H1 (cell line): ENCODE results near the gene SH3PXD2A. TPM values are rescaled to one million over a fixed set of nuclear protein-coding genes. Genes with fewer than 3 reads are reported as not detected.

Source experiments
- CTCF ChIA-PET: fragments of 300-600 bp; sonication (Branson Sonifier 250); formaldehyde crosslinking; loops from one replicate; lab custom pipeline; 2021; ENCODE audit not compliant: partially characterized antibody; lab: Charles Lee
- POLR2A ChIA-PET: fragments of 300-600 bp; sonication (Branson Sonifier 250); formaldehyde crosslinking; loops from one replicate; lab custom pipeline; 2021; ENCODE audit warnings: inconsistent platforms; ENCODE audit not compliant: partially characterized antibody; lab: Charles Lee
- DNase-seq, 2 experiments: peaks; one replicate each; pipeline versions ENCODE4 v3.0.0 to v3.0.0-alpha.2; 2010 to 2022; ENCODE audit warnings: low spot score in 2 of 2, low read depth in 1 of 2, mixed read lengths in 1 of 2
- FAIRE-seq: peaks from 2 replicates; lab custom pipeline; 2011; peaks lifted over from hg19 to GRCh38; lab: Jason Lieb, UNC
- H2AFZ ChIP-seq: 2 replicates; pipeline ENCODE4 v1.8.1; 2012; ENCODE audit warnings: low read length, inconsistent platforms
- H2AK5ac ChIP-seq: 2 replicates; pipeline ENCODE4 v1.6.1; 2013; ENCODE audit warnings: low read depth, low read length
- H2BK120ac ChIP-seq: replicated peaks from 2 replicates; pipeline ENCODE3; 2013; ENCODE audit warnings: low read depth, low read length, inconsistent platforms
- H2BK12ac ChIP-seq: 2 replicates; pipeline ENCODE4 v1.6.1; 2013; ENCODE audit warnings: low read depth, low read length
- H2BK15ac ChIP-seq: 2 replicates; pipeline ENCODE4 v1.6.1; 2013; ENCODE audit warnings: low read length
- H2BK20ac ChIP-seq: 2 replicates; pipeline ENCODE4 v1.6.1; 2013; ENCODE audit warnings: low read length
- H2BK5ac ChIP-seq: 2 replicates; pipeline ENCODE4 v1.6.1; 2013; ENCODE audit warnings: low read depth, low read length
- H3K14ac ChIP-seq: 2 replicates; pipeline ENCODE4 v1.6.1; 2013; ENCODE audit warnings: inconsistent platforms; ENCODE audit not compliant: insufficient read length
- H3K18ac ChIP-seq: 2 replicates; pipeline ENCODE4 v1.6.1; 2013; ENCODE audit warnings: low read length; ENCODE audit errors: extremely low read depth
- H3K23ac ChIP-seq: 2 replicates; pipeline ENCODE4 v1.6.1; 2013; ENCODE audit warnings: inconsistent platforms; ENCODE audit not compliant: insufficient read length
- H3K23me2 ChIP-seq: 2 replicates; pipeline ENCODE4 v1.6.1; 2013; ENCODE audit warnings: low read depth, low read length
- H3K27ac ChIP-seq: 2 replicates; pipeline ENCODE4 v1.6.1; 2011; ENCODE audit warnings: low read depth, low read length, inconsistent platforms
- H3K27me3 ChIP-seq, 4 experiments: replicated peaks in 1 of 4; 1 replicate in 1 of 4; 2 replicates in 3 of 4; pipeline versions ENCODE4 v1.6.1 to v1.8.1; 2011 to 2013; ENCODE audit warnings: low read length in 3 of 4, mild to moderate bottlenecking in 3 of 4, inconsistent platforms in 2 of 4, mixed read lengths in 2 of 4, moderate library complexity in 1 of 4; ENCODE audit not compliant: control insufficient read depth in 3 of 4, insufficient read depth in 3 of 4; ENCODE audit errors: extremely low read depth in 1 of 4
- H3K36me3 ChIP-seq, 4 experiments: 2 replicates each; pipeline versions ENCODE4 v1.6.1 to v1.8.1; 2011 to 2013; ENCODE audit warnings: mild to moderate bottlenecking in 4 of 4, low read length in 3 of 4, moderate library complexity in 2 of 4, control low read depth in 1 of 4, inconsistent platforms in 1 of 4; ENCODE audit not compliant: insufficient read depth in 4 of 4, control insufficient read depth in 2 of 4
- H3K4ac ChIP-seq: replicated peaks from 2 replicates; pipeline ENCODE3; 2013; ENCODE audit warnings: low read length, low read depth, mixed read lengths, inconsistent platforms; ENCODE audit not compliant: insufficient read length
- H3K4me1 ChIP-seq, 4 experiments: replicated peaks in 1 of 4; 1 replicate in 1 of 4; 2 replicates in 3 of 4; pipeline versions ENCODE4 v1.6.1 to v1.8.1; 2011 to 2013; ENCODE audit warnings: low read length in 3 of 4, inconsistent platforms in 2 of 4, mixed read lengths in 1 of 4; ENCODE audit not compliant: insufficient read depth in 4 of 4, control insufficient read depth in 3 of 4
- H3K4me2 ChIP-seq, 2 experiments: 2 replicates each; pipeline versions ENCODE4 v1.6.1 to v1.8.1; 2011 to 2013; ENCODE audit warnings: low read depth in 2 of 2, low read length in 2 of 2, control low read depth in 1 of 2, inconsistent platforms in 1 of 2, mild to moderate bottlenecking in 1 of 2; ENCODE audit not compliant: insufficient read depth in 1 of 2
- H3K4me3 ChIP-seq, 4 experiments: fragments of 200-600, 300-600 bp in 1 of 4; sonication (generic), shearing (Covaris generic), sonication (Bioruptor Twin) in 1 of 4; 2 replicates each; pipeline versions ENCODE4 v1.5.1 to v1.8.1; 2011 to 2016; ENCODE audit warnings: low read length in 4 of 4, low read depth in 3 of 4, control low read depth in 2 of 4, inconsistent platforms in 2 of 4, mild to moderate bottlenecking in 2 of 4, mixed read lengths in 1 of 4, moderate library complexity in 1 of 4; ENCODE audit not compliant: insufficient read depth in 2 of 4; ENCODE audit errors: extremely low read depth in 1 of 4
- H3K56ac ChIP-seq: replicated peaks from 2 replicates; pipeline ENCODE3; 2013; ENCODE audit warnings: low read depth, mild to moderate bottlenecking, mixed read lengths, low read length, inconsistent platforms; ENCODE audit not compliant: insufficient read length
- H3K79me1 ChIP-seq: 2 replicates; pipeline ENCODE4 v1.6.1; 2013; ENCODE audit warnings: low read depth, low read length, control low read depth
- H3K79me2 ChIP-seq, 2 experiments: 2 replicates each; pipeline versions ENCODE4 v1.6.1 to v1.8.1; 2012 to 2013; ENCODE audit warnings: low read length in 2 of 2, mild to moderate bottlenecking in 2 of 2, inconsistent platforms in 1 of 2; ENCODE audit not compliant: insufficient read depth in 2 of 2, control insufficient read depth in 1 of 2
- H3K9ac ChIP-seq, 4 experiments: replicated peaks in 1 of 4; 1 replicate in 1 of 4; 2 replicates in 3 of 4; pipeline versions ENCODE4 v1.6.1 to v1.8.1; 2011 to 2013; ENCODE audit warnings: low read depth in 3 of 4, low read length in 3 of 4, control low read depth in 2 of 4, mild to moderate bottlenecking in 2 of 4, moderate library complexity in 2 of 4, inconsistent platforms in 1 of 4; ENCODE audit errors: extremely low read depth in 1 of 4
- H3K9me3 ChIP-seq, 2 experiments: 2 replicates each; pipeline versions ENCODE4 v1.6.1 to v1.8.1; 2012 to 2013; ENCODE audit warnings: mild to moderate bottlenecking in 2 of 2, moderate library complexity in 2 of 2, control low read depth in 1 of 2, inconsistent platforms in 1 of 2, low read depth in 1 of 2, low read length in 1 of 2, mixed read lengths in 1 of 2; ENCODE audit not compliant: insufficient read depth in 2 of 2
- H4K20me1 ChIP-seq, 2 experiments: replicated peaks in 1 of 2; 2 replicates each; pipeline versions ENCODE3 to v1.8.1; 2011 to 2013; ENCODE audit warnings: inconsistent platforms in 2 of 2, low read length in 2 of 2, mild to moderate bottlenecking in 1 of 2; ENCODE audit not compliant: insufficient read depth in 2 of 2, control insufficient read depth in 1 of 2
- H4K5ac ChIP-seq: 2 replicates; pipeline ENCODE4 v1.6.1; 2013; ENCODE audit warnings: low read length, low read depth, mixed read lengths, inconsistent platforms; ENCODE audit not compliant: insufficient read length
- H4K8ac ChIP-seq: 2 replicates; pipeline ENCODE4 v1.8.0; 2013; ENCODE audit warnings: mild to moderate bottlenecking, moderate library complexity, low read length, inconsistent platforms; ENCODE audit not compliant: insufficient read depth; ENCODE audit errors: extremely low read depth
- H4K91ac ChIP-seq: replicated peaks from 2 replicates; pipeline ENCODE3; 2013; ENCODE audit warnings: low read length, mixed read lengths, inconsistent platforms; ENCODE audit not compliant: insufficient read length
- BACH1 ChIP-seq: IDR thresholded peaks from 2 replicates; pipeline ENCODE4 v1.6.1; 2012; ENCODE audit warnings: low read length, improper control_type of control experiment
- HDAC2 ChIP-seq, 2 experiments: fragments of 300-600 bp in 1 of 2; sonication (generic) in 1 of 2; IDR thresholded peaks; 2 replicates each; pipeline ENCODE4 v1.6.1; 2011 to 2012; ENCODE audit warnings: low read depth in 2 of 2, low read length in 2 of 2, mild to moderate bottlenecking in 2 of 2, moderate library complexity in 2 of 2, borderline replicate concordance in 1 of 2, inconsistent platforms in 1 of 2
- KDM1A ChIP-seq: fragments of 200-600, 300-600 bp; sonication (generic); IDR thresholded peaks from 2 replicates; pipeline ENCODE4 v1.7.1; 2016; ENCODE audit warnings: mild to moderate bottlenecking, low read length, borderline replicate concordance
- WGBS, 2 experiments: shearing (Covaris generic) in 1 of 2; methylation state at CpG; one replicate each; pipeline versions ENCODE4 v1.1.6 to v1.1.7; 2013 to 2015; ENCODE audit warnings: low lambda C conversion rate in 2 of 2, mixed read lengths in 2 of 2, inconsistent platforms in 1 of 2, low coverage in 1 of 2, missing lambda C conversion rate in 1 of 2; ENCODE audit not compliant: insufficient replicate concordance in 2 of 2, insufficient coverage in 1 of 2, insufficient read length in 1 of 2; ENCODE audit errors: extremely low coverage in 1 of 2, missing lambda C conversion rate in 1 of 2; 5-methylcytosine and 5-hydroxymethylcytosine counted together
- polyA plus RNA-seq, 7 experiments: library from polyadenylated mRNA; depleted of rRNA in 3 of 7; stranded (reverse) in 5 of 7; unstranded in 2 of 7; fragments of >200 nt in 5 of 7; fragments of 200-250 nt in 2 of 7; gene quantifications; 1 replicate in 5 of 7; 2 replicates in 1 of 7; 4 replicates in 1 of 7; pipeline versions ENCODE4 v1.2.1 to v1.2.3, GENCODE V29; 2011 to 2013; ENCODE audit warnings: missing spikeins in 2 of 7, mixed read lengths in 2 of 7
- total RNA-seq: library from RNA; stranded (reverse); fragmentation: NEBNext Ultra II Directional; extraction: Animal tissue kit (Norgen Biotek cat#: 25700); gene quantifications from 2 replicates; pipeline ENCODE4 v1.2.1, GENCODE V29; 2021

The SH3PXD2A gene
- total and polyA plus RNA-seq, 2 of the 8 experiments (the other 6 are each of a cell fraction or from before 2014, with no cell fraction given): 5.4 to 16.3 TPM

GRCh38 chr10:103790580-103790979 is 64.8 kb downstream of the SH3PXD2A start:
- no peaks in the 10 kb centered on the region for H3K36me3 ChIP-seq
- CTCF ChIA-PET: interaction anchor here (1.0 to 6.3 kb wide), 8 partner anchors 9 to 79 kb away, joined by 3 to 37 read pairs (median 8); no protein-coding TSS in a partner anchor
- no peak overlapping the region for H4K5ac ChIP-seq
- TF ChIP-seq HDAC2 (IDR thresholded peaks at IDR 0.05; ENCODE audit: borderline replicate concordance in 1 of 2, low read depth in 2 of 2, low read length in 2 of 2): no peak
- TF ChIP-seq KDM1A: no peak
- no peak for TF ChIP-seq BACH1
- H3K79me1 ChIP-seq: no peaks in the 10 kb centered on the region
- no peaks in the 10 kb centered on the region for H3K9me3 ChIP-seq
- no peak overlapping the region for H3K4ac ChIP-seq
- no peak overlapping the region for H2BK12ac ChIP-seq
- no peak overlapping the region for H3K56ac ChIP-seq
- H3K27ac ChIP-seq: no peak overlapping the region
- H3K9ac ChIP-seq: no peak overlapping the region
- H3K23me2 ChIP-seq: no peaks in the 10 kb centered on the region
- no peak overlapping the region for H3K18ac ChIP-seq
- H3K27me3 ChIP-seq: no peaks in the 10 kb centered on the region
- no peaks in the 10 kb centered on the region; a peak in 2 of 7 replicates for H3K4me1 ChIP-seq
- H2BK20ac ChIP-seq: no peak overlapping the region
- H2AK5ac ChIP-seq: no peak overlapping the region
- H4K20me1 ChIP-seq: no peaks in the 10 kb centered on the region
- no peak for FAIRE-seq
- WGBS, 2 experiments: 87% methylated on average over 5 of the region's 5 CpGs; no CpG with 5 or more reads in 1 of the 2 experiments
- H3K4me3 ChIP-seq: no peak overlapping the region
- no peak overlapping the region for H2AFZ ChIP-seq
- no peak for DNase-seq
- no peak overlapping the region for H2BK15ac ChIP-seq
- H4K91ac ChIP-seq: no peak overlapping the region
- H4K8ac ChIP-seq: no peak overlapping the region
- H3K79me2 ChIP-seq: no peaks in the 10 kb centered on the region
- POLR2A ChIA-PET: no interaction called here
- no peak overlapping the region for H3K14ac ChIP-seq
- no peak overlapping the region for H3K23ac ChIP-seq
- no peak overlapping the region for H2BK5ac ChIP-seq
- H2BK120ac ChIP-seq: no peak overlapping the region
- no peak overlapping the region for H3K4me2 ChIP-seq
